Stimulated activated CD4-positive, alpha-beta T cell treated with anti-CD3 and anti-CD28 coated beads, Interleukin-4, amount 100 ng/mL, for 4 hours (primary cell): ENCODE measurements around the gene PHACTR3.

Source experiments
- DNase-seq, 2 experiments: peaks; one replicate each; pipeline ENCODE4 v3.0.0-alpha.2; 2020

PHACTR3 gene

GRCh38 chr20:59623583-59623982 is 19.2 kb downstream of the PHACTR3 start:
- no peak for DNase-seq

GRCh38 chr20:59624401-59624800 is 20.1 kb downstream of the PHACTR3 start:
- DNase-seq = no peak

- DNase-seq = no peak
Observed at GRCh38 chr20:59625214-59625922, 21.0 kb downstream of the PHACTR3 start.

GRCh38 chr20:59627298-59627697 is 23.0 kb downstream of the PHACTR3 start:
- no peak for DNase-seq

- no peak for DNase-seq
Observed at GRCh38 chr20:59628171-59628570, 23.8 kb downstream of the PHACTR3 start.

GRCh38 chr20:59629141-59630045 is 25.1 kb downstream of the PHACTR3 start:
- no peak for DNase-seq

- no peak for DNase-seq
Observed at GRCh38 chr20:59630526-59630925, 26.2 kb downstream of the PHACTR3 start.

GRCh38 chr20:59631751-59632540 is 27.6 kb downstream of the PHACTR3 start:
- DNase-seq = no peak

GRCh38 chr20:59632541-59633113 is 28.3 kb downstream of the PHACTR3 start:
- DNase-seq = no peak

GRCh38 chr20:59633656-59634251 is 29.4 kb downstream of the PHACTR3 start:
- no peak for DNase-seq

GRCh38 chr20:59634435-59635005 is 30.2 kb downstream of the PHACTR3 start:
- no peak for DNase-seq

- DNase-seq = no peak
Observed at GRCh38 chr20:59636766-59637370, 32.5 kb downstream of the PHACTR3 start.

- no peak for DNase-seq
Observed at GRCh38 chr20:59640267-59640666, 35.9 kb downstream of the PHACTR3 start.

- DNase-seq = no peak
Observed at GRCh38 chr20:59643615-59644061, 39.3 kb downstream of the PHACTR3 start.

- DNase-seq = no peak
Observed at GRCh38 chr20:59644371-59644939, 40.1 kb downstream of the PHACTR3 start.

GRCh38 chr20:59645271-59645670 is 40.9 kb downstream of the PHACTR3 start:
- no peak for DNase-seq

GRCh38 chr20:59645761-59646171 is 41.4 kb downstream of the PHACTR3 start:
- DNase-seq = no peak

- DNase-seq = no peak
Observed at GRCh38 chr20:59646487-59646886, 42.1 kb downstream of the PHACTR3 start.

- DNase-seq = no peak
Observed at GRCh38 chr20:59647271-59647670, 42.9 kb downstream of the PHACTR3 start.

- DNase-seq = no peak
Observed at GRCh38 chr20:59648466-59649070, 44.2 kb downstream of the PHACTR3 start.

GRCh38 chr20:59650418-59650817 is 46.1 kb downstream of the PHACTR3 start:
- no peak for DNase-seq
